ENCODE results near the gene TAS1R2.

Gene TAS1R2

GRCh38 chr1:18805150-18805879, 54.1 kb downstream of the TAS1R2 start:
- H3K4me3 ChIP-seq (replicated peaks; ENCODE audit: low read depth, low read length): no peak overlapping the region
- TF ChIP-seq, protein P1, sequence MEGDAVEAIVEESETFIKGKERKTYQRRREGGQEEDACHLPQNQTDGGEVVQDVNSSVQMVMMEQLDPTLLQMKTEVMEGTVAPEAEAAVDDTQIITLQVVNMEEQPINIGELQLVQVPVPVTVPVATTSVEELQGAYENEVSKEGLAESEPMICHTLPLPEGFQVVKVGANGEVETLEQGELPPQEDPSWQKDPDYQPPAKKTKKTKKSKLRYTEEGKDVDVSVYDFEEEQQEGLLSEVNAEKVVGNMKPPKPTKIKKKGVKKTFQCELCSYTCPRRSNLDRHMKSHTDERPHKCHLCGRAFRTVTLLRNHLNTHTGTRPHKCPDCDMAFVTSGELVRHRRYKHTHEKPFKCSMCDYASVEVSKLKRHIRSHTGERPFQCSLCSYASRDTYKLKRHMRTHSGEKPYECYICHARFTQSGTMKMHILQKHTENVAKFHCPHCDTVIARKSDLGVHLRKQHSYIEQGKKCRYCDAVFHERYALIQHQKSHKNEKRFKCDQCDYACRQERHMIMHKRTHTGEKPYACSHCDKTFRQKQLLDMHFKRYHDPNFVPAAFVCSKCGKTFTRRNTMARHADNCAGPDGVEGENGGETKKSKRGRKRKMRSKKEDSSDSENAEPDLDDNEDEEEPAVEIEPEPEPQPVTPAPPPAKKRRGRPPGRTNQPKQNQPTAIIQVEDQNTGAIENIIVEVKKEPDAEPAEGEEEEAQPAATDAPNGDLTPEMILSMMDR (IDR thresholded peaks at IDR 0.05; ENCODE audit: insufficient read depth, low read length, poor library complexity, severe bottlenecking): no peak
- H3K36me3 ChIP-seq (ENCODE audit: control insufficient read depth, insufficient read depth, low read length): no peaks in the 10 kb centered on the region
- no peaks in the 10 kb centered on the region; the same call in 1 of the 2 replicates for H3K27me3 ChIP-seq (replicated peaks; ENCODE audit: control insufficient read depth, insufficient read depth, low read length)
- no peak for DNase-seq (ENCODE audit: extremely low read depth, insufficient read length)

GRCh38 chr1:18803851-18804250, 55.6 kb downstream of the TAS1R2 start:
- no peak overlapping the region for H3K4me3 ChIP-seq (replicated peaks; ENCODE audit: low read depth, low read length)
- TF ChIP-seq, protein P1 (IDR thresholded peaks at IDR 0.05; ENCODE audit: insufficient read depth, low read length, poor library complexity, severe bottlenecking): no peak
- DNase-seq (ENCODE audit: extremely low read depth, insufficient read length): no peak
- no peaks in the 10 kb centered on the region for H3K36me3 ChIP-seq (ENCODE audit: control insufficient read depth, insufficient read depth, low read length)
- H3K27me3 ChIP-seq (replicated peaks; ENCODE audit: control insufficient read depth, insufficient read depth, low read length): no peaks in the 10 kb centered on the region; the same call in 1 of the 2 replicates

GRCh38 chr1:18803151-18803791, 56.2 kb downstream of the TAS1R2 start:
- Histone ChIP-seq H3K4me3 (replicated peaks; ENCODE audit: low read depth, low read length) (no peak overlapping the region), H3K27me3 (replicated peaks; ENCODE audit: control insufficient read depth, insufficient read depth, low read length) (no peaks in the 10 kb centered on the region; the same call in 1 of the 2 replicates), H3K36me3 (ENCODE audit: control insufficient read depth, insufficient read depth, low read length) (no peaks in the 10 kb centered on the region)
- no peak for DNase-seq (ENCODE audit: extremely low read depth, insufficient read length)
- TF ChIP-seq, protein P1 (IDR thresholded peaks at IDR 0.05; ENCODE audit: insufficient read depth, low read length, poor library complexity, severe bottlenecking): no peak

DNA sequence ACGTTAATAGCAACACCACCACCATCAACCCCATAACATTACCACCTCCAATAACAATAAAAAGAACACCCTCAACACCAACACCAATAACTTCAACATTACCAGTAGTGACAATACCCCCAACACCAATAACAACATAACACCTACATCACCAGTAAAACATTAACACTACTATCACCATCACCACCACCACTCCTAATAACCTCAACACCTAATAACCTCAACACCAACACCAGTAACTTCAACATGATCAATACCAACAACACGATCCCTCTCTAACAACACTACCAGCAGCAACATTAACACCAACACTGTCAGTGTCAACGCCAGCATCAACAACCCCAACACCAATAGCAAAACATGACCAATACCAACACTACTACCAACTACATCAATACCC, 57.2 kb downstream of the TAS1R2 start:
- DNase-seq (ENCODE audit: extremely low read depth, insufficient read length): no peak
- no peaks in the 10 kb centered on the region for H3K36me3 ChIP-seq (ENCODE audit: control insufficient read depth, insufficient read depth, low read length)
- no peak overlapping the region for H3K4me3 ChIP-seq (replicated peaks; ENCODE audit: low read depth, low read length)
- H3K27me3 ChIP-seq (replicated peaks; ENCODE audit: control insufficient read depth, insufficient read depth, low read length): no peaks in the 10 kb centered on the region
- TF ChIP-seq, protein P1 (IDR thresholded peaks at IDR 0.05; ENCODE audit: insufficient read depth, low read length, poor library complexity, severe bottlenecking): no peak

DNA sequence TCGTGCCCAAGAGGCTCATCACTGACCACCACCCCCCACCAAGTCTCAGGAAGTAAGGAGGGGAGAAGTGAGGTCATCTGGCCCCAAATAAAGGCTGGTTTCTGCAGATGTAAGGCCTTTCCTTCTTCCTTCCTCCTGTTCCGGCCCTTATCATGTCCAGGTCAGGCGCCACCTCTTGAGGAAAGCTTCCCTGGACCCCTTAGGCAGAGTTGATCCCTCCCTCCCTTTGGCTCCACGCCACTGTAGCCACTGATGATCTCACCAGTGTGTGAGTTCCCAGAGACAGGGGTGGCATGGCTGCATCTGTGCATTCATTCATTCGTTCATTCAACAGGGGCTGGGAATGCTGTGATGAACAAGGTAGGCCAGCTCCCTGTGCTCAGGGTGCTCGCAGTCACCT, 59.2 kb downstream of the TAS1R2 start:
- no peak overlapping the region for H3K4me3 ChIP-seq (replicated peaks; ENCODE audit: low read depth, low read length)
- DNase-seq (ENCODE audit: extremely low read depth, insufficient read length): no peak
- H3K36me3 ChIP-seq (ENCODE audit: control insufficient read depth, insufficient read depth, low read length): no peaks in the 10 kb centered on the region
- H3K27me3 ChIP-seq (replicated peaks; ENCODE audit: control insufficient read depth, insufficient read depth, low read length): no peaks in the 10 kb centered on the region
- TF ChIP-seq, protein P1 (IDR thresholded peaks at IDR 0.05; ENCODE audit: insufficient read depth, low read length, poor library complexity, severe bottlenecking): no peak

All from GM06990 (cell line).